Renal pelvis (tissue), 4 donors: ENCODE measurements around the gene CYP2E1. TPM values are rescaled to one million over a fixed set of nuclear protein-coding genes. Genes with fewer than 3 reads are reported as not detected.
"Not testable (repeated sequence)": the region's sequence is repeated elsewhere in the genome, so short reads cannot be mapped to it uniquely, and the experiment has no call there.

Source experiments
- DNase-seq: peaks from one replicate; pipeline ENCODE4 v3.0.0-alpha.2; 2013
- polyA plus RNA-seq, 3 donors: library from polyadenylated mRNA; unstranded; fragments of 120-200 nt; gene quantifications; one replicate each; pipeline ENCODE4 v1.2.1, GENCODE V29; 2013; ENCODE audit not compliant: insufficient read length in 3 of 3

The CYP2E1 gene
- polyA plus RNA-seq, 3 donors, result 1.3 to 2.4 (median 2.4) TPM

DNA sequence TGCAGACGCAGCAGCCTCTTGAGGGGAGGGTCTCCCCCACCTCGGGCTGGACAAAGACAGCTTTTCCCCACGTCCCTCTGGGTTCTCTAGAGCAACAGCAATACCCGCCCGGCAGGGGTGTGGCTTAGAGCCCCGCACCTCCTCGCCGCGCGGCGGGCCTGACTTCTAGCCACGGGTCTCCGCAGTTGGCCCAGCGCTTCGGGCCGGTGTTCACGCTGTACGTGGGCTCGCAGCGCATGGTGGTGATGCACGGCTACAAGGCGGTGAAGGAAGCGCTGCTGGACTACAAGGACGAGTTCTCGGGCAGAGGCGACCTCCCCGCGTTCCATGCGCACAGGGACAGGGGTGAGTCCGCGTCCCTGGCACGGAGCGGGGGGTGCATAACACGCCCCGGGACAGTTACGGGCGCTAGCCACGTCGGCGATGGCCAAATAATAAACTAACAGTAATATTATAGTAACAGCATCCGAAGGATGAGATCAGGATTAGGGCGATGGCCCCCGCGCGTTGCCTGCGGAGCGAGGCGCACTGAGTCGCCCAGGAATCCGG lies 1.2 kb downstream of the CYP2E1 start:
- no peak for DNase-seq

DNA sequence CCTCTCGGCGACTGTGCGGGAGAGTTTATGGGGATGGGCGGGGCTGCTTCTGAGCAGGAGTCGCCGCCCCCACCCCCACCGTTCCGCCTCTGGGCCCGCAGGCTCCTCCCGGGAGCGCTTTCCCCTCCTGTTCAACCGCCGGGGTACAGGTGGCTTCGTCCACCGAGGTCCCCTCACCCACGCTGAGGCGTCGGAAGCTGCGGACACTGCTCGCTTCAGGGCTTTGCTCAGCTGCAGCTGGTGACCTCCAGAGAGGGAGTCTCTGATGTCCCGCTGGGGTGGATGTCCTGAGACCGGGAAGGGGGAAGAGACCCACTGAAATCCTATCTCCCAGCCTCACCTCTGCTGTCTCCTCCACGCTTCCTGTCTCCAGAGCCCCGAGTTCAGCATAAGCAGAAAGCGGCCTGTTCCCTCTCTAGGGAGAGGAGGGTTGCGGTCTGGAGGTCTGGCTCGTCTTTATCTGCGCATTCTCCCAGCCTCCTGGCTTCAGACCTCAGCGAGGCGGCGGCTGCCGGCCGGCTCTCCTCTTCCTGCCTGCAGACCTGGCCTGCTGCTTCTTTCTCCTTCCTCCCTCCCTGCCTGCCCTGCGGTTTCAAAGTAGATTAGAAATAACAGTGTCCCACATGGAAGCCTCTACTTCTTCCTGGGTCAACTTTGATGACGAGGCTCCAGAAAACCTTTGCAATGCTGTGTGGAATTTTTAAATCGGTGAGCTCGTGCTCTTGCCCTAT lies 1.8 kb downstream of the CYP2E1 start:
- DNase-seq, result peak; percentile 17

DNA sequence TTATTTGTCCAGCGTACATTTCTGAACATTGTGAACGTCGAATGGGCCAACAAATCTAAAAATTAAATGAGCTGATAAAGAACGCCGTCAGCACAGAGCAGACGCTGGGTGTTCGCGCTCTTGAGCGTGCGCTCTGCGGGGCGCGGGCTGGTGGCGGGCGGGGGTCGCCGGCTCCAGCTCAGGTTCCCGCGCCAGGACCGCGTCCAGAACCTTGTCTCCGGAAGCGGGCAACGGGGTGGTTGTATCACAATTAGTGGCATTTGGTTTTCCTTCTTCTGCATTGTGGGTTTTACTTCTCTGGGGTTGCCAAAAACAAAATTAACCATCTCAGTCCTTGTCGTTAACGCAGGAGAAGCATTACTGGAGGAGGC lies 2.4 kb downstream of the CYP2E1 start:
- DNase-seq, result no peak

DNA sequence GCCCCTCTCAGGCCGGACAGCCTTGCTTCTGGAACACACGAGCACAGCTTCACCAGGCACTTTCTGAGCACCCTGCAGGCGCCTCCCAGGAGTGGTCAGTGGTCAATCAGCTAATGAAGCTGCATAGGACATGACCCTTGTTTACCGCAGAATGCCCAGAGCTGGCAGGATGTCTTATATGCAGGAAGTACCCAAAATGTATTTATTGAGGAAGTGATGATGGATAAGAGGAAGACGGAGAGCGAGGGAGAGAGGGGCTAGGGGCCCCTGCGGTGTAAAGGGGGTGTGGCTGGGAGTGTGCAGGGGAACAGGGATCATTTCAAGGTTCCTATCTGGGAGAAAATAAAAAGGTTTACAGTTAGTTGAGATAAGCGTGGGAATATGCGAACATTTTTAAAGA lies 3.3 kb downstream of the CYP2E1 start:
- DNase-seq, result no peak

DNA sequence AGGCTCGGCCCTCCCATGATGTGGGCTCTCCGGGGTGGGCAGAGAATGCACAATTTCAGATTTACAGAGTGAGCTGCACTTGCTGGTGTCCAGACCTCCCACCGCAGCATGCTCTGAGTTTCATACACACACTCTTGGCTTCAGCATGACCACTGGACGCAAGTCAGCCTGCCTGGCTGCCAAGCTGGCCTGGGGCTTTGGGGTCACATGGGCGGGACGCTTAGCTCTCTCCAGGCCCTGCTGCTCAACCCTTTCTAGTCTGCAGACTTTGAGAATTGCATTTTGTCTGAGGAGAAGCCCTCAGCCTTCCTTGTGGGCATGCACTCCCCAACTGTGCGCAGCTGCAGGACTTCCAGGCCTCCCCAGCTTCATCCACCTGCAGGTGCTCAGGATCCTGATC lies 5.7 kb downstream of the CYP2E1 start:
- no peak for DNase-seq

GRCh38 chr10:133534417-133534816 lies 7.3 kb downstream of the CYP2E1 start:
- DNase-seq, result no peak

GRCh38 chr10:133536198-133536597 lies 9.0 kb downstream of the CYP2E1 start:
- DNase-seq, result no peak

GRCh38 chr10:133537546-133538545 lies 10.7 kb downstream of the CYP2E1 start:
- no peak for DNase-seq

- DNase-seq, result not testable (repeated sequence)
Observed at GRCh38 chr10:133541441-133541975, 14.3 kb downstream of the CYP2E1 start.

DNA sequence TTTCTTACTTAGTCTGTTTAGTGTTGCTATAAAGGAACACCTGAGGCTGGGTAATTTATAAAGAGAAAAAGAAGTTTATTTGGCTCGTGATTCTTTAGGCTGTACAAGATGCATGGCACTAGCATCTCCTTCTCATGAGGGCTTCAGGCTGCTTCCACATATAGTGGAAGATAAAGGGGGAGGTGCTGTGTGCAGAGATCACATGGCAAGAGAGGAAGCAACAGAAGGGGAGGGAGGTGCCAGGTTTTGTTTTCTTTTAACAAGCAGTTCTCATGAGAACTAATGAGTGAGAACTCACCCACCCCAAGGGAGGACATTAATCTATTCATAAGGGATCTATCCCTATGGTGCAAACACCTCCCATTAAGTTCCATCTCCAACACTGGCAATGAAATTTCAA lies 17.3 kb downstream of the CYP2E1 start:
- DNase-seq, result no peak

- no peak for DNase-seq
Observed at GRCh38 chr10:133554600-133554999, 27.4 kb downstream of the CYP2E1 start.

DNA sequence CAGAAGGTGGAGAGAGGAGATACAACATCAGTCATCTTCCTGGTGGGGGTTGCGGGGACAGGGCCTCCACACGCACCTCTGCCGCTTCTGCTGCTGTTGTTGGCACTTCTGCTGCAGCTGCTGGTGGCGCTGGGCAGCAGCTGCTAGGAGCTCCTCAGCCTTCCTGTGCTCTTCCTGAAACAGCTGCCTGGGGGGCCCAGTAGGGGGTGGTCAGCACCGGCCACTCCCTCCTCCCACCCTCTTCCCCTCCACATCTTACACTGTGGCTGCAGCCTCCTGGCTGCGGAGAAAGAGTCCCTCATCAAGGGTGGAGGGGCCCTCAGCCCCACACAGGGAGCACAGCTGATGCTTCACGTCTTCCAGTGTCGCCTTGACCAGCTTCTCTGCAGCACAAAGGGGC lies 28.4 kb downstream of the CYP2E1 start:
- DNase-seq, result no peak

- no peak for DNase-seq
Observed at GRCh38 chr10:133557381-133557780, 30.2 kb downstream of the CYP2E1 start.

DNA sequence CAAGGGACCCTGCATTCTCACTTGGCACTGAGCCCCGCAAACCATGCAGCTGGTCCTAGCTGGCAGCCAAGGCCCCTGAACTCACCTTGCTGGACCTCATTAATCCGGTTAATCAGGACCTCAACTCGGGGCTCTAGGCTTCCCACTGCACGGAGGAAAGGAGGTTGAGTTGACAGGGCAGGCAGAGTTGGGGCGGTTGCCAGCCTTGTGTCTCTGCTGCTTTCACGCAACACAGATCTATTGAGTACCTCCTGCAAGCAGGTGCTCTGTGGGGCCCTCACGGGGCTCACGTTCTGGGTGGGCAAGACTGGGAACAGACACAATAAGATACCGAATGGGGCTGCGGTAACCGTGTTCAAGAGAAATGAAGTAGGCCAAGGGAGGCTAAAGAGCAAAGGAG lies 32.1 kb downstream of the CYP2E1 start:
- no peak for DNase-seq

- no peak for DNase-seq
Observed at GRCh38 chr10:133564816-133565215, 37.7 kb downstream of the CYP2E1 start.

DNA sequence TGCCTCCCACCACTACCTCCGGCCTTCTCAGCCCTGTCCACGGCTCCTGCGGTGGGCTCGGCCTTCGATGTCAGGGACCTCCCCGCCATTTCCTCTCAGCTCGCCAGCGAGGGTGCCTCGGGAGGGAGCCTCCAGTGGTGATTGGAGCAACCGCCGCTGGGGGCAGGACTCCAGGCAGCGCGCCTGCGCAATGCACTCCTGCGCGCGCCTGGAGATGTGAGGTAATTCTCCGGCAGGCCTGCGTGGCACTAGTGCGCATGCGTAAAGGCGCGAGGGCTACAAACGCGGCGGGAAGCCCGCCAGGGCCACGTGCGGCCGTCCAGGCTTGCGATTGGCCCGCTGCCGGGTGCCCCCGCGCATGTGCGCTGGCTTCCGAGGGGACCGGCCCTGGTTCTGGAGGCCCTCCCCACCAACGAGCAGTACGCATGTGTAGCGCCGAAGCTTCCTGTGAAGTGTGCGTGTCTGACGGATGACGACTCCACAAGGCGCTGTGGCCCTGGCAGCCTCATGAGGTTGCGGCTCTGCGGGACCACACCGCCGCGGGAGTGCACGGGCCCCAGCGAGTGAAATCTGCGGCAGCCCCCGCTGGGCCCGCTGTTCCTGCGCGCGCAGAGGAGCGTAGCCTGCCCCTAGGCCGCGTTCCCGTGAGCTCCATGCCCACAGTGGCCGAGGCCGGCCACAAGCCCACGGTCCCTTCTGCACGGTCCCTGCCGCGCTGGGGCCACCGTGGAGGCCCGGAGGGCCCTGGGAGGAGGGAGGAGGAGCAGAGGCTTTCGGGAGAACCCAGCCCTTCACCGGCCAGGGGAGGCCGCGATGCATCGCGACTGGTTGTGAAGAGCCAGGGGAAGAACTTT lies 38.5 kb downstream of the CYP2E1 start, which contains the start of gene SYCE1:
TSS of gene SYCE1 (minus strand) at position 143 of the 854 bp plus-strand sequence. CDS start at position 89, 54 bp downstream.
- no peak for DNase-seq

- no peak for DNase-seq
Observed at GRCh38 chr10:133567119-133567518, 40.0 kb downstream of the CYP2E1 start.

- no peak for DNase-seq
Observed at GRCh38 chr10:133567609-133568286, 40.6 kb downstream of the CYP2E1 start.

DNA sequence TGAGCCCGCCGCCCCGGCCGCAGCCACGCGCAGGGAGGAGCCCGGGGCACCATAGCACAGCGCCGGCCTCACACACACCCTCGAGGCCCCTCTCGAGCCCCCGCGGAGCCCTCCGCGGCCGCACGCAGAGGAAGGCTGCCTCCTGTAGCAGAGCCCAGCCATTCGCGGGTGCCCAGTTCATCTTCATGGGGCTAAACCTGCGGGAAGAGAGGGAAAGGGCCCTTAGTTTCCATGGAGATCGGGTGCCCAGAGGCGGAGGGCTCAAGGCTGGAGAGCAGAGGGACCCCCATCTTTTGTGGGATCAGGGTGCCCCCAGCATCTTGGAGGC lies 41.1 kb downstream of the CYP2E1 start:
- DNase-seq, result no peak

DNA sequence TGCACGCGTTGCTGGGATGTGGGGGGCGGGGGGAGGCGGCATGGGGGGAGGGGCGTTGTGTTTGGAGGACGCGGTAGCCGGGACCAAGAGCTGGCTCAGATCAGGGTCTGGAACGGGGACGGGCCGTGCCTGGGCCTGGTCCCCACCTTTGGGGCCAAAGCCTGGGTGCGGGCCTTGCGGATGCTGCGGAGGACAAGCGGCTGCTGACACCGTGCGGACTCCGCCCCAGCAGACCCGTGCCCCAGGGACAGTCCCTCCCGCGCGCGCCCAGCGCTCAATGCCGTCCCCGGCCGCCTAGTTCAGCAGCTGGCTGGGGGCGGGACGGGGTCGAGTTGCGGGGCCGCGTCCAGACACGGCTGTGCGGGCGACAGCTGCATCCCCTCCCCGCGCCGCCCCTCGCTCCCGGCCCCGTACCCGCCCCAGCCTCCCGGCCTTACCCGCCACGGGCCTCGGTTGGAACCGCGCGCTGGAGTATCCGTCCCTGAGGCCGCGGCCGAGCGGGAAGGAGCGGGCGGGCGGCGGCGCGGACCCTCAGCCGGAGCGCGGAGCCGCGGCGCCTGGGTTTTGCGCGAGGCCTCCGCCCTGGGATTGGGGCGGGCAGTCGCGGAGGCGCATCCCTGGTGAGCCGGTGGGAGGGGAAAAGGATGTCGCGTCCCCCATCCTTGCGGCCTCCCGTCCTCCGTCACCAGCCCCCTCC lies 41.8 kb downstream of the CYP2E1 start:
- not testable (repeated sequence) for DNase-seq
